Brain microvascular endothelial cell (primary cell): ENCODE results near the gene ZDHHC17.
"Not testable (repeated sequence)": the region's sequence is repeated elsewhere in the genome, so short reads cannot be mapped to it uniquely, and the experiment has no call there.

Experiments used
- DNase-seq: peaks from one replicate; pipeline ENCODE4 v3.0.0-alpha.2; 2020
- H3K27ac ChIP-seq: fragments of 250-450 bp; sonication (Bioruptor Pico); 2 replicates; pipeline ENCODE4 v1.5.1; 2020; ENCODE audit warnings: mild to moderate bottlenecking, moderate library complexity
- H3K27me3 ChIP-seq: fragments of 250-450 bp; sonication (Bioruptor Pico); replicated peaks from 2 replicates; pipeline ENCODE4 v1.5.1; 2020; ENCODE audit warnings: mild to moderate bottlenecking
- H3K36me3 ChIP-seq: fragments of 250-450 bp; sonication (Bioruptor Pico); replicated peaks from 2 replicates; pipeline ENCODE4 v1.5.1; 2020; ENCODE audit warnings: mild to moderate bottlenecking
- H3K4me3 ChIP-seq: 2 replicates; pipeline ENCODE4 v1.5.1; 2011; ENCODE audit warnings: low read depth, mild to moderate bottlenecking, control low read depth, low read length, moderate library complexity
- CTCF ChIP-seq: IDR thresholded peaks from 2 replicates; pipeline ENCODE4 v1.5.1; 2011; ENCODE audit warnings: low read depth, mild to moderate bottlenecking, moderate library complexity, low read length, control low read depth, inconsistent platforms; ENCODE audit errors: missing control alignments
- in situ Hi-C: cut with HindIII; loops from 2 replicates; pipeline ENCODE4 v1.10.0; 2017; ENCODE audit warnings: low sequenced_read_pairs, low pct_ligation_motif_present

Gene ZDHHC17

GRCh38 chr12:76719171-76720041, 44.5 kb upstream of the ZDHHC17 start:
- no peaks in the 10 kb centered on the region for H3K36me3 ChIP-seq
- no peak for TF ChIP-seq CTCF
- H3K4me3 ChIP-seq, result no peak overlapping the region
- DNase-seq, result no peak
- peak overlapping the region; percentile 49 for H3K27ac ChIP-seq
- H3K27me3 ChIP-seq, result no peaks in the 10 kb centered on the region
- in situ Hi-C loops, result no loop called here

GRCh38 chr12:76720068-76720467, 43.8 kb upstream of the ZDHHC17 start:
- in situ Hi-C loops, result no loop called here
- peak overlapping the region; percentile 49 for H3K27ac ChIP-seq
- H3K36me3 ChIP-seq, result no peaks in the 10 kb centered on the region
- no peak overlapping the region for H3K4me3 ChIP-seq
- H3K27me3 ChIP-seq, result no peaks in the 10 kb centered on the region
- DNase-seq, result peak; percentile 81
- no peak for TF ChIP-seq CTCF

GRCh38 chr12:76726626-76727025, 37.3 kb upstream of the ZDHHC17 start:
- Histone ChIP-seq H3K27ac (no peak overlapping the region), H3K4me3 (no peak overlapping the region), H3K27me3 (no peaks in the 10 kb centered on the region), H3K36me3 (no peaks in the 10 kb centered on the region)
- in situ Hi-C loops, result no loop called here
- no peak for TF ChIP-seq CTCF
- DNase-seq, result no peak

GRCh38 chr12:76732188-76732587, 31.7 kb upstream of the ZDHHC17 start:
- H3K27me3 ChIP-seq, DNase-seq, in situ Hi-C loops, H3K27ac ChIP-seq, H3K36me3 ChIP-seq, H3K4me3 ChIP-seq: not testable (repeated sequence)

DNA sequence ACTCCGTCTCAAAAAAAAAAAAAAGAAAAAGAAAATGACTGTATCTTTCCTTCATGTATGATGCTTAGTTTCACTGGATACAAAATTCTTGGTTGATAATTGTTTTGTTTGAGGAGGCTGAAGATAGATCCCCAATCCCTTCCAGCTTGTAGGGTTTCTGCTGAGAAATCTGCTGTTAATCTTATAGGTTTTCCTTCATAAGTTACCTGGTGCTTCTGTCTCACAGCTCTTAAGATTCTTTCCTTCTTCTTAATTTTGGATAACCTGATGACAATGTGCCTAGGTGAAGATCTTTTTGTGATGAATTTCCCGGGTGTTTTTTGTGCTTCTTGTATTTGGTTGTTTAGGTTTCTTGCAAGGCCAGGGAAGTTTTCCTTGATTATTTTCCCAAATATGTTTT, 26.2 kb upstream of the ZDHHC17 start:
- DNase-seq, H3K4me3 ChIP-seq, H3K36me3 ChIP-seq, H3K27ac ChIP-seq, in situ Hi-C loops, H3K27me3 ChIP-seq: not testable (repeated sequence)

DNA sequence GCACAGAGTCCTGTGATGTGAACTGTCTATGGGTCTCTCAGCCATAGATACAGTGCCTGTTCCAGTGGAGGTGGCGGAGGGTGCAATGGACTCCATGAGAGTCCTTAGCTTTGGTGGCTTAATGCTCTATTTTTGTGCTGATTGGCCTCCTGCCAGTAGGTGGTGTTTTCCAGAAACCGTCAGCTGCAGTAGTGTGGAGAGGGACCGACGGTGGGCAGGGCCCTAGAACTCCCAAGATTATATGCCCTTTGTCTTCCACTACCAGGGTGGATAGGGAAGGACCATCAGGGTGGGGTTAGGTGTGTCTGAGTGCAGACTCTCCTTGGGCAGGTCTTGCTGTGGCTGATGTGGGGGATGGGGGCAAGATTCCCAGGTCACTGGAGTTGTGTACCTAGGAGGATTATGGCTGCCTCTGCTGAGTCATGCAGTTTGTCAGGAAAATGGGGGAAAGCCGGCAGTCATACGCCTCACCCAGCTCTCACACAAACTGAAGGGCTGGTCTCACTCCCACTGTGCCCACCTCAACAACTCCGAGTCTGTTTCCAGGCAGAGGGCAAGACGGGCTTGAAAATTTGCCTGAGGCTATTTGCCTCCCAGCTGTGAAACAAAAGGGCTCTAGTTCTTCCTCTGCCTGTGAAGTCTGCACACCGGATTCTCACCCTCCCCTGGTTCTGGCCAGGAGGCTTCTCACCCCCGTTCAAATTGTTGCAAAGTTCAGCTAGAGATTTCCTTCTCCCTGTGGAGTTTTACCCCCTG, 24.9 kb upstream of the ZDHHC17 start:
- Histone ChIP-seq H3K36me3 (no peaks in the 10 kb centered on the region), H3K27me3 (no peaks in the 10 kb centered on the region), H3K4me3 (no peak overlapping the region), H3K27ac (no peak overlapping the region)
- TF ChIP-seq CTCF, result no peak
- DNase-seq, result no peak
- in situ Hi-C loops, result no loop called here
